Vagina (tissue), 2 donors: ENCODE data around the gene OPN1SW. TPM values are rescaled to one million over a fixed set of nuclear protein-coding genes. Genes with fewer than 3 reads are reported as not detected.

Experiments
- DNase-seq, 2 donors: peaks; one replicate each; pipeline ENCODE4 v3.0.0-alpha.2; 2017; ENCODE audit errors: extremely low spot score in 2 of 2
- H3K27ac ChIP-seq: fragments of 200-600 bp; sonication (generic); one replicate; pipeline ENCODE4 v1.5.1; 2019
- H3K27me3 ChIP-seq: fragments of 200-600 bp; sonication (generic); one replicate; pipeline ENCODE4 v1.5.1; 2019
- H3K36me3 ChIP-seq, 2 donors: fragments of 200-600 bp; sonication (generic); one replicate each; pipeline ENCODE4 v1.5.1; 2017 to 2019
- H3K4me1 ChIP-seq: fragments of 200-600 bp; sonication (generic); one replicate; pipeline ENCODE4 v1.5.1; 2019
- H3K4me3 ChIP-seq, 2 donors: fragments of 200-600 bp; sonication (generic); 1 replicate in 1 of 2; 2 replicates in 1 of 2; pipeline ENCODE4 v1.5.1; 2016 to 2019
- H3K9me3 ChIP-seq: fragments of 200-600 bp; sonication (generic); one replicate; pipeline ENCODE4 v1.5.1; 2019
- CTCF ChIP-seq, 3 experiments: fragments of 450-650 bp in 2 of 3; fragments of 200-600 bp in 1 of 3; sonication (generic) in 1 of 3; IDR thresholded peaks; one replicate each; pipeline ENCODE4 v1.5.1; 2017 to 2019; ENCODE audit warnings: antibody characterized with exemption in 3 of 3, mild to moderate bottlenecking in 2 of 3, moderate library complexity in 2 of 3
- POLR2A ChIP-seq, 2 donors: fragments of 450-650 bp; IDR thresholded peaks; one replicate each; pipeline ENCODE4 v1.6.1; 2017; ENCODE audit warnings: antibody characterized with exemption in 2 of 2, mild to moderate bottlenecking in 2 of 2, moderate library complexity in 2 of 2
- POLR2AphosphoS5 ChIP-seq, 2 donors: sonication (generic); formaldehyde crosslinking; IDR thresholded peaks; one replicate each; pipeline ENCODE4 v1.9.0; 2017; ENCODE audit warnings: antibody characterized with exemption in 2 of 2, mild to moderate bottlenecking in 2 of 2, low read depth in 1 of 2; ENCODE audit not compliant: insufficient read depth in 1 of 2
- intact Hi-C: fragments of 100-400 bp; cut with DNase I; formaldehyde crosslinking; loops from one replicate; pipeline ENCODE4 v1.15.1; 2023
- total RNA-seq: library from RNA; depleted of rRNA; stranded (reverse); fragments of >200 nt; gene quantifications from one replicate; pipeline ENCODE4 v1.2.3, GENCODE V29; 2016

Gene OPN1SW, protein sequence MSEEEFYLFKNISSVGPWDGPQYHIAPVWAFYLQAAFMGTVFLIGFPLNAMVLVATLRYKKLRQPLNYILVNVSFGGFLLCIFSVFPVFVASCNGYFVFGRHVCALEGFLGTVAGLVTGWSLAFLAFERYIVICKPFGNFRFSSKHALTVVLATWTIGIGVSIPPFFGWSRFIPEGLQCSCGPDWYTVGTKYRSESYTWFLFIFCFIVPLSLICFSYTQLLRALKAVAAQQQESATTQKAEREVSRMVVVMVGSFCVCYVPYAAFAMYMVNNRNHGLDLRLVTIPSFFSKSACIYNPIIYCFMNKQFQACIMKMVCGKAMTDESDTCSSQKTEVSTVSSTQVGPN
- not detected for total RNA-seq

- Histone ChIP-seq H3K27ac (no peak within 1 kb of the TSS), H3K36me3 (peaks cover 0 to 11% of the 10 kb centered on the region in 2 donors), H3K27me3 (no peaks in the 10 kb centered on the region), H3K4me1 (no peaks in the 10 kb centered on the region), H3K4me3 (no peak within 1 kb of the TSS), H3K9me3 (no peaks in the 10 kb centered on the region)
- TF ChIP-seq POLR2A (IDR thresholded peaks at IDR 0.05) (no peak), CTCF (IDR thresholded peaks at IDR 0.05) (no peak), POLR2AphosphoS5 (IDR thresholded peaks at IDR 0.05; ENCODE audit: insufficient read depth in 1 of 2, low read depth in 1 of 2) (no peak)
- DNase-seq, result no peak
- intact Hi-C loops, result no loop called here
Measured at GRCh38 chr7:128775744-128776474, at the start of gene OPN1SW. TSS of gene OPN1SW (minus strand) at chr7:128775794. CDS start at chr7:128775781, 13 bp downstream.

DNA sequence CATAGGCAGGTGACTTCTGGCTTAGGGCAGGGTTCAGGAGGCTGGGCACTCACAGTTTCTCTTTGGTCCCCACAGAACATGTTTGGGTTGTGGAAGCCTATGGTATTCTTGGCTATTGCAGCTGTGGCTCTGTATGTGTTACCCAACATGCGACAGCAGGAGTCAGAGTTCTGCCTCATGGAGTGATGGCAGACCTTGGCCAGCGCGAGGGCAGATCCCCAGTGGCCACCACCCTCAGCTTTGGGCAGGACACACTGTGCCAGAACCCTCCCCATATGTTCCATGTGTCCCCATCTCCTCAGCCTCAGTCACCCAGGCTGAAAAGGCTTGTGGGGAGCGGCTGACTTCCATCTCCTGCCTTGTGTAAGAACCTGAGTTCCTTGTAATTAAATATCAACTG, 46.1 kb upstream of the OPN1SW start:
- intact Hi-C loops, result no loop called here
- no peaks in the 10 kb centered on the region for H3K36me3 ChIP-seq
- no peaks in the 10 kb centered on the region for H3K9me3 ChIP-seq
- no peak for DNase-seq
- no peak overlapping the region for H3K27ac ChIP-seq
- no peak overlapping the region for H3K4me3 ChIP-seq
- no peaks in the 10 kb centered on the region for H3K4me1 ChIP-seq
- TF ChIP-seq POLR2A (IDR thresholded peaks at IDR 0.05), result no peak
- no peak for TF ChIP-seq POLR2AphosphoS5 (IDR thresholded peaks at IDR 0.05; ENCODE audit: insufficient read depth in 1 of 2, low read depth in 1 of 2)
- no peak for TF ChIP-seq CTCF (IDR thresholded peaks at IDR 0.05)
- no peaks in the 10 kb centered on the region for H3K27me3 ChIP-seq

GRCh38 chr7:128818694-128819093, 43.1 kb upstream of the OPN1SW start:
- DNase-seq, result no peak
- Histone ChIP-seq H3K36me3 (no peaks in the 10 kb centered on the region), H3K4me1 (no peaks in the 10 kb centered on the region), H3K27me3 (no peaks in the 10 kb centered on the region), H3K9me3 (no peaks in the 10 kb centered on the region), H3K27ac (no peak overlapping the region), H3K4me3 (no peak overlapping the region)
- intact Hi-C loops, result no loop called here
- no peak for TF ChIP-seq POLR2AphosphoS5 (IDR thresholded peaks at IDR 0.05; ENCODE audit: insufficient read depth in 1 of 2, low read depth in 1 of 2)
- TF ChIP-seq CTCF (IDR thresholded peaks at IDR 0.05), result no peak
- TF ChIP-seq POLR2A (IDR thresholded peaks at IDR 0.05), result no peak

- intact Hi-C loops, result no loop called here
- no peak for TF ChIP-seq POLR2A (IDR thresholded peaks at IDR 0.05)
- no peak for TF ChIP-seq POLR2AphosphoS5 (IDR thresholded peaks at IDR 0.05; ENCODE audit: insufficient read depth in 1 of 2, low read depth in 1 of 2)
- no peak for TF ChIP-seq CTCF (IDR thresholded peaks at IDR 0.05)
- no peaks in the 10 kb centered on the region for H3K9me3 ChIP-seq
- no peaks in the 10 kb centered on the region for H3K4me1 ChIP-seq
- H3K4me3 ChIP-seq, result no peak overlapping the region
- DNase-seq, result no peak
- no peaks in the 10 kb centered on the region for H3K36me3 ChIP-seq
- no peaks in the 10 kb centered on the region for H3K27me3 ChIP-seq
- no peak overlapping the region for H3K27ac ChIP-seq
Measured at GRCh38 chr7:128815289-128815942, 39.8 kb upstream of the OPN1SW start.
